Tibial nerve (tissue), 3 donors: ENCODE data around the gene FGF19.

Experiments used
- POLR2A ChIP-seq, 2 donors: fragments of 450-650 bp; IDR thresholded peaks; one replicate each; pipeline ENCODE4 v1.6.1; 2017; ENCODE audit warnings: antibody characterized with exemption in 2 of 2, mild to moderate bottlenecking in 2 of 2, moderate library complexity in 2 of 2
- TF ChIP-seq, protein P1 (sequence below), 5 experiments: fragments of 200-600 bp in 3 of 5; fragments of 450-650 bp in 2 of 5; sonication (generic) in 3 of 5; IDR thresholded peaks; one replicate each; pipeline ENCODE4 v1.5.1; 2016 to 2019; ENCODE audit warnings: antibody characterized with exemption in 5 of 5, mild to moderate bottlenecking in 3 of 5, moderate library complexity in 2 of 5

DNA sequence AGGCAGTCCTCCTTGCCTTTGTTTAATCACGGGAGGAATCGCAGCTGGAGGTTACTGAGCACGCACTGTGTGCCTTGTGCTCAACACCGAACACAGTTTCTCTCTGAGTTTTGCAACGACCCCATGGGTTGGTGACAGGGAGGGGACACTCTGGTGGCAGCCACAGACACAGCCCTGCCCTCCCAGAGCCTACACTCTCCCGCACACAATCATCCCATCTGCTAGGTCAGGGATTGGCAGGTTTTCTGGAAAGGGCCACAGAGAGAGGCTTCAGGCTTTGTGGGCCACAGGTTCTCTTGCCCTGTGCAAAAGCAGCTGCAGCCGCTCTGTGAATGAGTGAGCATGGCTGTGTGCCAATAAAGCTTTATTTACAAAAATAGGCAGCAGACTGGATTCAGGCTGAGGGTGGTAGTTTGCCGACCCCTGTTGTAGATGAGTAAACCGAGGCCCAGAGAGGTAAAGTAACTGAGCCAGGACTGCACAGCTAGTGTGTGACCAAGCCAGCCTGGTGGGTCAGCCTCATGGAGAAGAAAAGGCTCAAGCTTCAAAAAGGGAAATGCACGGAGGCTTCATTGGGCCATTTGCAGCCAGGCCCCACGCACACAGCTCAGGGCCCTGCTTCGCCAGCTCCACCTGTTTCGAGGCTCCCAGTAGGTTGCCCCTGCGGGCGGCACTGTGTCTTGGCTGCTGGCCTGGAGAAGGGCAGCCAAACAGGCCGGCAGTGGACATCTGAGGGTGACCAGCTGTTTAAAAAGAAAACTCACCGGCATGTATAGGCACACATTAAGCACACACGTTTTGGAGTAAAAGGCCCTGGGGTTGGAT lies 45.0 kb downstream of the FGF19 start:
- no peak for TF ChIP-seq POLR2A (IDR thresholded peaks at IDR 0.05)
- TF ChIP-seq, protein P1, sequence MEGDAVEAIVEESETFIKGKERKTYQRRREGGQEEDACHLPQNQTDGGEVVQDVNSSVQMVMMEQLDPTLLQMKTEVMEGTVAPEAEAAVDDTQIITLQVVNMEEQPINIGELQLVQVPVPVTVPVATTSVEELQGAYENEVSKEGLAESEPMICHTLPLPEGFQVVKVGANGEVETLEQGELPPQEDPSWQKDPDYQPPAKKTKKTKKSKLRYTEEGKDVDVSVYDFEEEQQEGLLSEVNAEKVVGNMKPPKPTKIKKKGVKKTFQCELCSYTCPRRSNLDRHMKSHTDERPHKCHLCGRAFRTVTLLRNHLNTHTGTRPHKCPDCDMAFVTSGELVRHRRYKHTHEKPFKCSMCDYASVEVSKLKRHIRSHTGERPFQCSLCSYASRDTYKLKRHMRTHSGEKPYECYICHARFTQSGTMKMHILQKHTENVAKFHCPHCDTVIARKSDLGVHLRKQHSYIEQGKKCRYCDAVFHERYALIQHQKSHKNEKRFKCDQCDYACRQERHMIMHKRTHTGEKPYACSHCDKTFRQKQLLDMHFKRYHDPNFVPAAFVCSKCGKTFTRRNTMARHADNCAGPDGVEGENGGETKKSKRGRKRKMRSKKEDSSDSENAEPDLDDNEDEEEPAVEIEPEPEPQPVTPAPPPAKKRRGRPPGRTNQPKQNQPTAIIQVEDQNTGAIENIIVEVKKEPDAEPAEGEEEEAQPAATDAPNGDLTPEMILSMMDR (IDR thresholded peaks at IDR 0.05) = no peak
